B cell (primary cell): ENCODE data around the gene HEPACAM2. TPM values are rescaled to one million over a fixed set of nuclear protein-coding genes. Genes with fewer than 3 reads are reported as not detected.

Experiments used
- ATAC-seq: fragments of 200-7000 bp; cut with Tn5 transposase; one replicate; pipeline ENCODE4 v1.10.0; 2021; ENCODE audit warnings: low read depth, mild to moderate bottlenecking, moderate number of reproducible peaks, moderate library complexity
- CTCF ChIA-PET: fragments of 350-600 bp; sonication (Branson Sonifier 250); formaldehyde crosslinking; loops from one replicate; lab custom pipeline; 2021; ENCODE audit warnings: antibody characterized with exemption, inconsistent platforms; lab: Charles Lee
- POLR2A ChIA-PET: fragments of 350-600 bp; sonication (Branson Sonifier 250); formaldehyde crosslinking; loops from one replicate; lab custom pipeline; 2021; ENCODE audit warnings: antibody characterized with exemption; lab: Charles Lee
- DNase-seq: peaks from one replicate; pipeline ENCODE4 v3.0.0; 2013
- H2AFZ ChIP-seq: 2 replicates; pipeline ENCODE4 v1.6.1; 2012; ENCODE audit warnings: mild to moderate bottlenecking, low read depth, low read length; ENCODE audit not compliant: insufficient read depth, poor library complexity, severe bottlenecking
- H3K27ac ChIP-seq, 2 donors: 1 replicate in 1 of 2; 2 replicates in 1 of 2; pipeline ENCODE4 v1.5.1; 2012 to 2013; ENCODE audit warnings: low read length in 2 of 2, mild to moderate bottlenecking in 2 of 2, moderate library complexity in 1 of 2
- H3K27me3 ChIP-seq, 4 experiments: fragments of 200-600 bp in 1 of 4; sonication (generic) in 1 of 4; replicated peaks in 1 of 4; 1 replicate in 2 of 4; 2 replicates in 2 of 4; pipeline versions ENCODE4 v1.6.1 to v1.7.0; 2013 to 2016; ENCODE audit warnings: low read length in 3 of 4, mild to moderate bottlenecking in 2 of 4, mixed read lengths in 1 of 4, moderate library complexity in 1 of 4; ENCODE audit not compliant: insufficient read depth in 4 of 4, control insufficient read depth in 3 of 4; ENCODE audit errors: control extremely low read depth in 1 of 4
- H3K36me3 ChIP-seq, 2 experiments: replicated peaks in 1 of 2; 1 replicate in 1 of 2; 2 replicates in 1 of 2; pipeline versions ENCODE4 v1.6.1 to v1.7.1; 2013; ENCODE audit warnings: low read length in 1 of 2; ENCODE audit not compliant: insufficient read depth in 2 of 2, control insufficient read depth in 1 of 2; ENCODE audit errors: control extremely low read depth in 1 of 2, extremely low read depth in 1 of 2
- H3K4me1 ChIP-seq, 2 donors: fragments of 200-600 bp in 1 of 2; sonication (generic) in 1 of 2; 1 replicate in 1 of 2; 2 replicates in 1 of 2; pipeline versions ENCODE4 v1.5.1 to v1.6.1; 2013 to 2017; ENCODE audit warnings: low read length in 2 of 2; ENCODE audit not compliant: control insufficient read depth in 2 of 2, insufficient read depth in 2 of 2
- H3K4me2 ChIP-seq: replicated peaks from 2 replicates; pipeline ENCODE3; 2012; ENCODE audit warnings: mild to moderate bottlenecking, low read depth, low read length; ENCODE audit not compliant: poor library complexity, severe bottlenecking
- H3K4me3 ChIP-seq, 5 experiments: fragments of 200-600 bp in 1 of 5; sonication (generic) in 1 of 5; 1 replicate in 3 of 5; 2 replicates in 2 of 5; pipeline versions ENCODE4 v1.5.1 to v1.7.0; 2011 to 2016; ENCODE audit warnings: low read length in 4 of 5, mild to moderate bottlenecking in 4 of 5, low read depth in 2 of 5, control low read depth in 1 of 5, moderate library complexity in 1 of 5; ENCODE audit not compliant: insufficient read depth in 1 of 5; ENCODE audit errors: control extremely low read depth in 1 of 5, extremely low read depth in 1 of 5
- H3K79me2 ChIP-seq: fragments of 200-600 bp; sonication (generic); one replicate; pipeline ENCODE4 v1.6.0; 2016; ENCODE audit warnings: low read length; ENCODE audit not compliant: control insufficient read depth, insufficient read depth
- H3K9ac ChIP-seq: fragments of 200-600 bp; sonication (generic); 2 replicates; pipeline ENCODE4 v1.6.1; 2017; ENCODE audit warnings: mild to moderate bottlenecking, low read length, moderate library complexity
- H3K9me3 ChIP-seq, 3 donors: one replicate each; pipeline versions ENCODE4 v1.6.1 to v1.7.1; 2013; ENCODE audit warnings: low read length in 2 of 3; ENCODE audit not compliant: control insufficient read depth in 2 of 3, insufficient read depth in 1 of 3; ENCODE audit errors: control extremely low read depth in 1 of 3
- H4K20me1 ChIP-seq: 2 replicates; pipeline ENCODE4 v1.6.0; 2012; ENCODE audit warnings: mild to moderate bottlenecking, low read length; ENCODE audit not compliant: insufficient read depth, control insufficient read depth, poor library complexity, severe bottlenecking
- H3K27ac Mint-ChIP-seq: one replicate; pipeline ENCODE4 v1.8.0; 2021; ENCODE audit warnings: mixed read lengths
- H3K27me3 Mint-ChIP-seq: one replicate; pipeline ENCODE4 v1.8.0; 2021; ENCODE audit warnings: mixed read lengths
- H3K4me1 Mint-ChIP-seq: one replicate; pipeline ENCODE4 v1.8.0; 2021; ENCODE audit warnings: mixed read lengths
- H3K4me3 Mint-ChIP-seq: one replicate; pipeline ENCODE4 v1.8.0; 2021; ENCODE audit warnings: mixed read lengths
- H3K9me3 Mint-ChIP-seq: one replicate; pipeline ENCODE4 v1.8.0; 2022; ENCODE audit warnings: mixed read lengths; ENCODE audit not compliant: insufficient read depth
- CTCF ChIP-seq: fragments of 200-600 bp; IDR thresholded peaks from one replicate; pipeline ENCODE4 v1.8.0; 2022; ENCODE audit warnings: antibody characterized with exemption, mild to moderate bottlenecking
- EZH2 ChIP-seq: IDR thresholded peaks from 2 replicates; pipeline ENCODE4 v1.6.1; 2012; ENCODE audit warnings: borderline replicate concordance, low read depth, mild to moderate bottlenecking, moderate library complexity, low read length; ENCODE audit not compliant: insufficient read depth, poor library complexity, severe bottlenecking
- WGBS: methylation state at CpG from one replicate; pipeline ENCODE4 v1.1.5; 2013; ENCODE audit warnings: missing lambda C conversion rate; ENCODE audit not compliant: insufficient coverage; 5-methylcytosine and 5-hydroxymethylcytosine counted together
- intact Hi-C: fragments of 100-400 bp; cut with micrococcal nuclease; formaldehyde crosslinking; loops from one replicate; pipeline ENCODE4 v1.10.0; 2022
- polyA plus RNA-seq: library from polyadenylated mRNA; depleted of rRNA; stranded (reverse); fragments of >200 nt; gene quantifications from 2 replicates; pipeline ENCODE4 v1.2.3, GENCODE V29; 2012
- total RNA-seq, 2 donors: library from RNA; stranded (reverse); fragments of 120-200 nt in 1 of 2; gene quantifications; 1 replicate in 1 of 2; 2 replicates in 1 of 2; pipeline versions ENCODE4 v1.2.3 to v1.2.4, GENCODE V29; 2013 to 2022

Gene HEPACAM2
- total and polyA plus RNA-seq, 2 donors (not counting 1 experiment from before 2014, with no cell fraction given), result not detected

- Mint-ChIP-seq H3K9me3 (peaks cover 12% of the 10 kb centered on the region), H3K27me3 (no peaks in the 10 kb centered on the region), H3K4me1 (no peaks in the 10 kb centered on the region), H3K27ac (no peak overlapping the region), H3K4me3 (no peak overlapping the region)
- intact Hi-C loops, result no loop called here
- H3K4me1 ChIP-seq, result no peaks in the 10 kb centered on the region
- DNase-seq (no peak), ATAC-seq (no peak)
- no peak overlapping the region for H3K27ac ChIP-seq
- TF ChIP-seq EZH2 (no peak), CTCF (no peak)
- no peaks in the 10 kb centered on the region for H3K27me3 ChIP-seq
- H3K4me2 ChIP-seq, result no peak overlapping the region
- H3K36me3 ChIP-seq, result peaks cover 44 to 89% of the 10 kb centered on the region in 2 experiments
- no peaks in the 10 kb centered on the region for H3K79me2 ChIP-seq
- H2AFZ ChIP-seq, result no peak overlapping the region
- H3K4me3 ChIP-seq, result no peak overlapping the region
- peaks cover 11 to 31% (median 12%) of the 10 kb centered on the region in 3 donors for H3K9me3 ChIP-seq
- H3K9ac ChIP-seq, result no peak overlapping the region
- POLR2A ChIA-PET, result no interaction called here
- WGBS, result 100% methylated on average over 1 of the region's 4 CpGs
- CTCF ChIA-PET, result no interaction called here
- H4K20me1 ChIP-seq, result no peaks in the 10 kb centered on the region
These were observed 87.7 kb downstream of the HEPACAM2 start for GRCh38 chr7:93138576-93138975.

Other genes with a start within 250 kb of the HEPACAM2 start
- gene SAMD9, start 108.5 kb downstream of the HEPACAM2 start, total RNA-seq, result 39.2 and 42.1 TPM in 2 replicates
- gene SAMD9, start 108.5 kb downstream of the HEPACAM2 start, polyA plus RNA-seq, result 5.5 and 6.2 TPM in 2 replicates
- 45.3 and 45.8 TPM in 2 replicates for gene SAMD9L, start 78.1 kb downstream of the HEPACAM2 start, total RNA-seq
- gene SAMD9L, start 78.1 kb downstream of the HEPACAM2 start, polyA plus RNA-seq, result 16.7 and 20.2 TPM in 2 replicates
- 54.1 and 55.4 TPM in 2 replicates for gene VPS50, start 5.9 kb upstream of the HEPACAM2 start, total RNA-seq
- 9.4 and 13.7 TPM in 2 replicates for gene VPS50, start 5.9 kb upstream of the HEPACAM2 start, polyA plus RNA-seq